HG02759 (cell line): Measurements from ENCODE around the gene TLNRD1.

Source experiments
- ATAC-seq: cut with Tn5 transposase; IDR thresholded peaks from one replicate; pipeline ENCODE4 v1.9.1; 2021; ENCODE audit warnings: mild to moderate bottlenecking, moderate library complexity; ENCODE audit not compliant: unreplicated experiment

TLNRD1 gene

DNA sequence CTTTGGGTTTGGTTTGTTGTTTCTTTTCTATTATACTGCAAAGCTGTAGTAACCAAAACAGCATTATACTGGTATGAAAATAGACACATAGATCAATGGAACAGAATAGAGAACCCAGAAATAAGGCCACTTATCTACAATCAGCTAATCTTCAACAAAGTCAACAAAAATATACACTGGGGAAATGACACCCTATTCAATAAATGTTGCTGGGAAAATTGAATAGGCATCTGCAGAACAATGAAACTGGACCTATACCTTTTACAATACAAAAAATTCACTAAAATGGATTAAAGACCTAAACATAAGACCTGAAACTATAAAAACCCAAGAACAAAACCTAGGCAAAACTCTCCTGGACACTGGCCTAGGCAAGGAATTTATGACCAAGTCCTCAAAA is 52.9 kb downstream of the TLNRD1 start:
- no peak for ATAC-seq

DNA sequence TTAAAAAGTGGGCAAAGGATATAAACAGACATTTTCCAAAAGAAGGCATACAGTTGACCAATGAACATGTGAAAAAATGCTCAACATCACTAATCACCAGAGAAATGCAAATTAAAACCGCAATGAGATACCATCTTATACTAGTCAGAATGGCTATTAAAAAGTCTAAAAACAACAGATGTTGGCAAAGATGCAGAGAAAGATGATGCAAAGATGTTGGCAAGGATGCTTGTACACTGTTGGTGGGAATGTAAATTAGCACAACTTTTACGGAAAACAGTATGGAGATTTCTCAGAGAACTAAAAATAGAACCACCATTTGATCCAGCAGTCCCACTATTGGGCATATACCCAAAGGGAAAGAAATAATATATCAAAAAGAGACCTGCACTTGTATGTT is 53.5 kb downstream of the TLNRD1 start:
- no peak for ATAC-seq
